Omental fat pad (tissue), 4 donors: ENCODE data around the gene NFKBIA. TPM values are rescaled to one million over a fixed set of nuclear protein-coding genes. Genes with fewer than 3 reads are reported as not detected.
"Not testable (repeated sequence)": the region's sequence is repeated elsewhere in the genome, so short reads cannot be mapped to it uniquely, and the experiment has no call there.

Experiments
- ATAC-seq: fragments of 150-250 bp; one replicate; pipeline ENCODE4 v1.9.1; 2016; ENCODE audit warnings: mild to moderate bottlenecking, moderate library complexity; ENCODE audit not compliant: low FRiP score
- DNase-seq: peaks from one replicate; pipeline ENCODE4 v3.0.0-alpha.2; 2019; ENCODE audit warnings: low spot score
- total RNA-seq, 4 donors: library from RNA; depleted of rRNA; stranded (reverse); fragments of >200 nt; gene quantifications; one replicate each; pipeline ENCODE4 v1.1.0, GENCODE V29; 2016
- TF ChIP-seq, protein P1 (sequence below), 3 donors: fragments of 450-650 bp; IDR thresholded peaks; one replicate each; pipeline ENCODE4 v1.5.1; 2016 to 2017; ENCODE audit warnings: antibody characterized with exemption in 3 of 3, mild to moderate bottlenecking in 3 of 3, moderate library complexity in 2 of 3

Gene NFKBIA
- total RNA-seq, 4 donors from 2014 or later = 291 to 1,245 (median 645) TPM

DNA sequence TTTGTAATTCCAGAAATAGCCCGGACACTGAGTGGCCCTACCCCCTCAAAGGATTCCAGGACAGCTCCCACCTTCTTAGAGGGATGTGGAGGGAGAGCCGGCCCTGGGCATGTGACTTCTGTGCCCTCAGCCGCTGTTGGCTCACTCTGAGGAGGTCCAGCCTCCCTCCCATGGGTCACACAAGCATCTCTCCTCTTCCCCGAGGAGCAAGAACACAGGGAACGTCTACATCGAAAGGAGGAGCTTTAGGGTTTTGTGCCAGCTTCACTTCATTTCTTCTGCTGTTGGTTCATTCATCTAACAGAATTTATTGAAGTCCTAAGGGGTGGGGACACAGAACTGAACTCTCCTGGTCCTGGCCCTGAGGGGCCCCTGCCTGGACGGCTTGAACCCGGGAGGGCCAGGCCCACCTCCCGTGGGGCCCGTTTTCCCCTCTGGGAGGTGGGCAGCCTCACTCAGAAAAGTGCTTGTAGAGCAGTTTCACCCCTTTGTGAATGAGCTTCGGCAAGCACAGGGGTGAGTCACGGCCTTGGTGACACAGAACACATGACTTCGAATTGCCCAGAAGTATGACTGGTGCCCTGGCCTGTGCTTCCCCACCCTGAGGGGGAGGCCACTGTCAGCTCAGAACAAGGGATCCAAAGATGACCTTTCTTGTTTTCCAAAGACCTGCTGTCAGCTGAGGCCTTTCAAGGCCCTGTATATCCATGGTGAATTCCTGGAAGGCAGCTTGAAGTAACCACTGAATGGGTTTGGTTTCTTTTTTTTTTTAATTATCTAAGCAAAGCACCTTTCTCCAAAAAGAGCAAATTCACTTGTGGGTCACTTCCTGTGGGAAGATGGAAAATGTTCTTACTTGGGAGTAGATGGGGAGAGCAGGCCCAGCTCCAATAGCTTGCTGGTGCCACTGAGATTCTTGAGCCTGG is 39.2 kb downstream of the NFKBIA start:
- TF ChIP-seq, protein P1, sequence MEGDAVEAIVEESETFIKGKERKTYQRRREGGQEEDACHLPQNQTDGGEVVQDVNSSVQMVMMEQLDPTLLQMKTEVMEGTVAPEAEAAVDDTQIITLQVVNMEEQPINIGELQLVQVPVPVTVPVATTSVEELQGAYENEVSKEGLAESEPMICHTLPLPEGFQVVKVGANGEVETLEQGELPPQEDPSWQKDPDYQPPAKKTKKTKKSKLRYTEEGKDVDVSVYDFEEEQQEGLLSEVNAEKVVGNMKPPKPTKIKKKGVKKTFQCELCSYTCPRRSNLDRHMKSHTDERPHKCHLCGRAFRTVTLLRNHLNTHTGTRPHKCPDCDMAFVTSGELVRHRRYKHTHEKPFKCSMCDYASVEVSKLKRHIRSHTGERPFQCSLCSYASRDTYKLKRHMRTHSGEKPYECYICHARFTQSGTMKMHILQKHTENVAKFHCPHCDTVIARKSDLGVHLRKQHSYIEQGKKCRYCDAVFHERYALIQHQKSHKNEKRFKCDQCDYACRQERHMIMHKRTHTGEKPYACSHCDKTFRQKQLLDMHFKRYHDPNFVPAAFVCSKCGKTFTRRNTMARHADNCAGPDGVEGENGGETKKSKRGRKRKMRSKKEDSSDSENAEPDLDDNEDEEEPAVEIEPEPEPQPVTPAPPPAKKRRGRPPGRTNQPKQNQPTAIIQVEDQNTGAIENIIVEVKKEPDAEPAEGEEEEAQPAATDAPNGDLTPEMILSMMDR (IDR thresholded peaks at IDR 0.05) = no peak
- DNase-seq = peak; percentile 67
- peak; percentile 86 for ATAC-seq

DNA sequence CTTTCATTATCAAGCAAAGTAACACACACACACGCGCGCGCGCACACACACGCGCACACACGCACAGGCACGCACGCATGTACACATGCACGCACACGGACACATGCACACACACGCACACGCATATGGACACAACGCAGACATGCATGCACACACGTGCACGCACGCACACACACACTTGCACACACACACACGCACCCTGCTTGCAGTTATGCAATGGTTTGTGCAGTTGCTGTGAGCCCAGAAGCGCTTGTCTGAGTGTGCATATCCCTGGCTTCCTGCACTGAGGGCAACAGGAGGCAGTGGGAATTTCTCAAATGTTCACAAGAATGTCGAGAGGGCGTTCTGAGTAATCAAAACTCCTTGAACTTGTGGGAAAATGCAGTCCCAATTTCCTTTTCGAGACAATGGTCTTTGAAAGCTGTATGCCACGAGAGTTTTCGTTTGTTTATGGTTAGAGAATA is 41.6 kb downstream of the NFKBIA start:
- TF ChIP-seq, protein P1 (IDR thresholded peaks at IDR 0.05) = no peak
- ATAC-seq (no peak), DNase-seq (no peak)

DNA sequence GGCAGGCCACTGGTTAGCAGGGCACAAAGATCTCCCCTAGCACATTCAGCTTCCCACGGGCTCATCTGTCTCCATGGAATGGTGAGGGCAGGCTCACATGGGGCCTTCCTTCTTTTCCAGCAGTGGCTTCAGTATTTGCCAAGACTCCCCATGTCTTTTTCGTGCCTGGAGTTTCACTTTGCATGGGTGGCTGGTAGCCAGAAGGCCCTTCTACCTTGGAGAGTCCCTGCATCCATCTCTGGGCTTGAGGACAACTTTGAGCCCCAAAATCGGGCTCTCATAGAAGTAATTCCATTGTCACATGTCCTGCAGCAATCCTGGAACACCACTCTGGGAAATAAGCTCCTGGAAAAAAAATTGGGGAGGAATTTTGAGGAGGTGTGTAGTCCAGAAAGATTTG is 42.1 kb downstream of the NFKBIA start:
- TF ChIP-seq, protein P1 (IDR thresholded peaks at IDR 0.05) = no peak
- DNase-seq = no peak
- ATAC-seq = no peak

DNA sequence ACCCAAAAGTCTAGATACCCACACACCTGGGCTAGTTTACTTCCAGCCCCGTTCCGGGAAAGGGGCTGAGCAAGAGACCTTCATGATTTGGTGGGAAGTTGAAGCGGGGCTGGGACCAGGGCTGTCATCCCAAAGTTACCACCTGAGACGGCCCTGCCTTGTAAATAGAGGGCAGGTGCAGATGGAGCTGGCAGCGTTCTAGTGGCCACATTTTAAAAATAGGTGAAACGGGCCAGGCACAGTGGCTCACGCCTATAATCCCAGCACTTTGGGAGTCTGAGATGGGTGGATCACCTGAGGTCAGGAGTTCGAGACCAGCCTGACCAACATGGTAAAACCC is 43.4 kb downstream of the NFKBIA start:
- TF ChIP-seq, protein P1 (IDR thresholded peaks at IDR 0.05) = no peak
- DNase-seq (no peak), ATAC-seq (no peak)

DNA sequence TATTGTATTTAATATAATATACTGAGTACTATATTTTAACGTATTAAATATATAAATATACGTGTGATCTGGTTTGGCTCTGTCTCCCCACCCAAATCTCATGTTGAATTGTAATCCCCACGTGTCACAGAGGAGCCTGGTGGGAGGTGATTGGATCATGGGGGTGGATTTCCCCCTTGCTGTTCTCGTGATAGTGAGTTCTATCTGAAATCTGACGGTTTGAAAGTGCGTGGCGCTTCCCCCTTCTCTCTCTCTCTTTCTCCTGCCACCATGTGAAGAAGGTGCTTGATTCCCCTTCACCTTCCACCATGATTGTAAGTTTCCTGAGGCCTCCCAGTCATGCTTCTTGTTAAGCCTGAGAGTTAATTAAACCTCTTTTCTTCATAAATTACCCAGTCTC is 44.9 kb downstream of the NFKBIA start:
- not testable (repeated sequence) for DNase-seq, ATAC-seq

DNA sequence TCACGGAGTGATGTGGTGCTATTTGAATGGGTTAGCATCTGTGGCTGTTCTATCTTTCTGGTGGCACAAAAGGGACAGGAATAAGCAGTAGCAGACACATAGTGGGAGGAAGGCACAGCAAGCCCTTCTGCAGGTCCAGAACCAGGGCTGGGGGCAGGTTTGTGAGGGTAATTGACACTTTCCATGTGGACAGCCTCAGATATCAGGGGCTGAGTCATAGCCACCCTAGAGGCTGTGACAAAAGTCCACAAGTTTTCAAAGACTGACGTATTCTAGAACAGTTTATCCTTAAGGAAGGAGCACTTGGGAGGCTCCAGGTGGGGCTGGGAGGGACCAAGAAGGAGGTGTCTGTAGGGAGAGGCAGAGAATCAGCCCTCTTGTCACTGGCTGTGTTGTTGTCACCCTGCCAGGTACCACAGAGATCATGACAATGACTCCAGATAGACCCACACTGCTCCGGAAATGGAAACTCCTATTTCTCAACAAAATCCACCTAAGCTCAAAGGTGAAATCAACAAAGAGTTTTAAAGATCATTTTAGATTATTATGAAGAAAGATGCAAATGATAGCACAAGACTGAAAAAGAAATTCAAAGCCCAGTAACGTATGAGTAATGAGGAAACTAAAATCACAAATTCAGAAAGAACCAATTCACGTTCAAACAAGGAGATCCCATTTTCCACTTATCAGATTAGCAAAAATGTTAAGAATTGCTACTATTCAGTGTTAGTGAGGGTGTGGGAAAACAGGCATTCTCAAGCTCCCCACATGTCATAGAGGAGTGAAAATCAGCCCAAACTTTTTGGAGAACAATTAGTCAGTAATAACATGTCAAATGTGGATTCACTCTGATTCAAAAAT is 48.3 kb downstream of the NFKBIA start:
- no peak for DNase-seq
- TF ChIP-seq, protein P1 (IDR thresholded peaks at IDR 0.05) = no peak
- peak; percentile 75 for ATAC-seq

DNA sequence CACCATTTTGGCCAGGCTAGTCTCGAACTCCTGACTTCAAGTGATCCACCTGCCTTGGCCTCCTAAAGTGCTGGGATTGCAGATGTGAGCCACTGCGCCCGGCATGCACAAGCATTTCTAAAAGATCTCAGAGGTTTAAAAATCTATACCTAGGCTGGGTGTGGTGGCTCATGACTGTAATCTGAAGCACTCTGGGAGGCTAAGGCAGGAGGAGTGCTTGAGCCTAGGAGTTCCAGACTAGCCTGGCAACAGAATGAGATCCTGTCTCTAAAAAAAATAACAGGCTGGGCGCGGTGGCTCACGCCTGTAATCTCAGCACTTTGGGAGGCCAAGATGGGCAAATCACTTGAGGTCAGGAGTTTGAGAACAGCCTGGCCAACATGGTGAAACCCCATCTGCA is 49.3 kb downstream of the NFKBIA start:
- not testable (repeated sequence) for DNase-seq, ATAC-seq
